GM21737 (cell line): ENCODE measurements around the gene REV3L.
A peak's percentile ranks its signal among the peaks of the same experiment; 100 is the strongest.
"Not testable (repeated sequence)": the region's sequence is repeated elsewhere in the genome, so short reads cannot be mapped to it uniquely, and the experiment has no call there.

Experiments
- ATAC-seq: cut with Tn5 transposase; IDR thresholded peaks from one replicate; pipeline ENCODE4 v1.9.1; 2021; ENCODE audit warnings: mild to moderate bottlenecking, moderate library complexity; ENCODE audit not compliant: unreplicated experiment

Gene REV3L, protein sequence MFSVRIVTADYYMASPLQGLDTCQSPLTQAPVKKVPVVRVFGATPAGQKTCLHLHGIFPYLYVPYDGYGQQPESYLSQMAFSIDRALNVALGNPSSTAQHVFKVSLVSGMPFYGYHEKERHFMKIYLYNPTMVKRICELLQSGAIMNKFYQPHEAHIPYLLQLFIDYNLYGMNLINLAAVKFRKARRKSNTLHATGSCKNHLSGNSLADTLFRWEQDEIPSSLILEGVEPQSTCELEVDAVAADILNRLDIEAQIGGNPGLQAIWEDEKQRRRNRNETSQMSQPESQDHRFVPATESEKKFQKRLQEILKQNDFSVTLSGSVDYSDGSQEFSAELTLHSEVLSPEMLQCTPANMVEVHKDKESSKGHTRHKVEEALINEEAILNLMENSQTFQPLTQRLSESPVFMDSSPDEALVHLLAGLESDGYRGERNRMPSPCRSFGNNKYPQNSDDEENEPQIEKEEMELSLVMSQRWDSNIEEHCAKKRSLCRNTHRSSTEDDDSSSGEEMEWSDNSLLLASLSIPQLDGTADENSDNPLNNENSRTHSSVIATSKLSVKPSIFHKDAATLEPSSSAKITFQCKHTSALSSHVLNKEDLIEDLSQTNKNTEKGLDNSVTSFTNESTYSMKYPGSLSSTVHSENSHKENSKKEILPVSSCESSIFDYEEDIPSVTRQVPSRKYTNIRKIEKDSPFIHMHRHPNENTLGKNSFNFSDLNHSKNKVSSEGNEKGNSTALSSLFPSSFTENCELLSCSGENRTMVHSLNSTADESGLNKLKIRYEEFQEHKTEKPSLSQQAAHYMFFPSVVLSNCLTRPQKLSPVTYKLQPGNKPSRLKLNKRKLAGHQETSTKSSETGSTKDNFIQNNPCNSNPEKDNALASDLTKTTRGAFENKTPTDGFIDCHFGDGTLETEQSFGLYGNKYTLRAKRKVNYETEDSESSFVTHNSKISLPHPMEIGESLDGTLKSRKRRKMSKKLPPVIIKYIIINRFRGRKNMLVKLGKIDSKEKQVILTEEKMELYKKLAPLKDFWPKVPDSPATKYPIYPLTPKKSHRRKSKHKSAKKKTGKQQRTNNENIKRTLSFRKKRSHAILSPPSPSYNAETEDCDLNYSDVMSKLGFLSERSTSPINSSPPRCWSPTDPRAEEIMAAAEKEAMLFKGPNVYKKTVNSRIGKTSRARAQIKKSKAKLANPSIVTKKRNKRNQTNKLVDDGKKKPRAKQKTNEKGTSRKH (N-terminal part only)

DNA sequence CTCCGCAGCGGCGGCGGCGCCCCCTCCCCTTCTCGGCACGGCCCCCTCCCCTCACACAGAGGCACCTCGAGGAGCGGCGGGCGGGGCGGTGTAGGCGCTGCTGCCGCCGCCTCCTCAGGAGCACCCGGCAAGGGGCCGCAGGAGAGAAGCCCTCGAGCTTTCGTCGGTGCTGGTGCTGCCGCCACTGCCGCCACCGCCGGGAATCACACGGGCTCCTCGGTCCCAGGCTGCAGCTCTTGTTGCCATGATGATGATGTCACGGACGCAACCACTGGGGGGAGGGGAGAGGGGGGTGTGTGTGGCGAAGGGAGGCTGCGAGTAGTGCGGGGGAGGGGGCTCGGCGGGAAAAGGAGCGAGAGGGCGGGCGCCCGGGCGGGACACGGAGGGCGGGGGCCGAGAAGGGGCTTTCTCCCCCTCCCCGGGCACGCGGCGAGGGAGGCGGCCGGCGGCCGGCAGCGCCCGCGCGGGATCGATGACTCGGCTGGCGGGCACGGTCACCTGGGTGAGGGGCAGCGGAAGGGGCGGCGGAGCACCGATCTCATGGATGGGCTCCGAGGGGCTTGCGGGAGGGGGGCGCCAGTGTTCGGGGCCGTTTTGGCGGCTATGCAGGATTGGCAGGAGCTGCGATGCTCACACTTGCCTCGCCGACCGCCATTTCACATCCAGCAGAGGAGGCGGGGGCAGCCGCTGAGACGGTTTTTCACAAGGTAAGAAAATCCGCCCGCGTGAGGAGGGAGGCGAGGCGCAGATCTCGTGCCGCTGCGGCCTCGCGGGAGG, at the start of gene REV3L:
Gene REV3L (minus strand): TSS at position 260 of the 777 bp plus-strand sequence. CDS start 330 bp downstream, outside the sequence.
- peak; percentile 29 for ATAC-seq

DNA sequence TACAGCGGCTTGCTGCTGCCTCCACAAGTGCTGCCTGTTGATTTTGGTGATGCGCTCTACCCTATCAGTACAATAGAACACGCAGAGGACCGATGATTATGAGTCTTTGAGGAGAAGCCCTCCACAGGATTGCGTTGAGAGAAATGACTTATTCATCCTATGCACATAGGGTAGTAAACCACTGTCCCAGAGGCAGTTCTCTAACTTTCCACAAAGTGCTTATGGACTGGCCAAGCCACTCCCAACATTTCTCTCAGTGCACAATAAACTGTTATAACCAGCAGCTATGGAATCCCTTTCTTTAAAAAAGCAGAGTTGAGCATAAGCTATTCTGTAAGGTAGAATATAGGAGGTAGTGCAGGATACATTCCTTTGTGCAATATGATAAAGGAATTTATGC, 48.2 kb upstream of the REV3L start:
- ATAC-seq = no peak

DNA sequence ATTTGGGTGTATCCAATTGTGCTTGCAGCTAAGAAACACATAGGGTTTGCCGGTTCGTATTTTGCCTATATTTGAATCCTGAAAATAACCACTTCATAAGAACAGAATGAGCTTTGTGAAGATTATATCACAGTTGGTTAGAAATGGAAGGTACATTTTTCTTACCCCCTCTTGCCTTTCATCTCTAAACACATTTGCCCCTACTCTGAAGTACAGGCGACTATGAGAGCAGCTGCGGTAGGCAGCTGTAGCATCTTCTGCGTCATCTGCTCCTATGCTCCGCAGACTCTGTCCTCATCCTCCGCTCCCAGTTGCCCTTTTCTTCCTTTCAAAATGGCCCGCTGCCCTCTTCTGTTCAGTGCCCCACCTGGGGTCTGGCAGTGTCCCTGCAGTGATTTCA, 47.6 kb upstream of the REV3L start:
- no peak for ATAC-seq

DNA sequence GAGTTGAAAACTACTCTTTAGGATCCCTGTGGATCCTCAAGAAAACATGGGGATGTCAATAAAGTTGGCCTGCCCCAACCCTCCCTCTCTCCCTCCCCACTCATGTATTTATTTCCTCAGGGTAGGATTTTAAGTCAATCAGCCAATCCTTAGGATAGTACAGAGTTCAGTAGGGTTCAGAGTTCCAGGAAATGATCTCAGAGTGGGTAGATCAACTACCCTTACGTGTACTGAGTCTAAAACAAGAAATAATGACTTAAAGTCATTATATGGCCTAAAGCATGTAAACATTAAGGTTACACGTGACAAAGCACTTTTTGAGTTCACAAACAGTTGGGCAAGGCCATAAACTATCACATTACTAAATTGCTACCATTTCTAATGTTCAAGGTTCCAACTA, 47.2 kb upstream of the REV3L start:
- ATAC-seq = no peak

DNA sequence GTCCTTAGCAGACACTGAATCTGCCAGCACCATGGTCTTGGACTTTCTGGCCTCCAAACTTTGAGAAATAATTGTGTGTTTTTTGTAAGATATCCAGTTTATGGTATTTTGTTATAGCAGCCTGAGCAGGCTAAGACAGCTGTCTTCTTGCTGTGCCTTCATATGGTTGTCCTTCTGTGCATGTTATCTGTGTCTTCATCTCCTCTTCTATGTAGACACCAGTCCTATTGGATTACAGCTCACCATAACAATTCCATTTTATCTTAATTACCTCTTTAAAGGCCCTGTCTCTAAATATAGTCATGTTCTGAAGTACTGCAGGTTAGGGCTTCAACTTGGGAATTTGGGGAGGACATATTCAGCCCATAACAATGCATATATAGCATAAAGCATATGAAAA, 44.3 kb upstream of the REV3L start:
- no peak for ATAC-seq

DNA sequence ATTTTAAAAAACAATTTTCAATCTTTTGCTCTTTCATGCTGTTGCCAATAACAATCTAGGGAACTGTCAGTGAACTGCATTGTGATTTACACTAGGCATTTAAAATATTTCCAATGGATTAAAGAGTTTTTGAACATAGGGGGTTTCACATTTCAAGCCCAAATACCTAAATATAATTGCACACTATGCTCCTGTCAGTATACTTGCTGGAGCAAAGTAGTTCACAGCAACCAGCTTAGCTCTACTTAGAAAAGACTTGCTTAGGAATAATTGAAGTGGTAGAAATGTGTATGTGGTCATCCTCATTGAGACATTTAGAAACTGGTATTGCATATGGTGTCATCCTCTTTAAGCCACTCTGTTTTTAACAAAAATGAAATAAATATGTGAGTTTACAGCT, 41.7 kb upstream of the REV3L start:
- ATAC-seq = no peak

DNA sequence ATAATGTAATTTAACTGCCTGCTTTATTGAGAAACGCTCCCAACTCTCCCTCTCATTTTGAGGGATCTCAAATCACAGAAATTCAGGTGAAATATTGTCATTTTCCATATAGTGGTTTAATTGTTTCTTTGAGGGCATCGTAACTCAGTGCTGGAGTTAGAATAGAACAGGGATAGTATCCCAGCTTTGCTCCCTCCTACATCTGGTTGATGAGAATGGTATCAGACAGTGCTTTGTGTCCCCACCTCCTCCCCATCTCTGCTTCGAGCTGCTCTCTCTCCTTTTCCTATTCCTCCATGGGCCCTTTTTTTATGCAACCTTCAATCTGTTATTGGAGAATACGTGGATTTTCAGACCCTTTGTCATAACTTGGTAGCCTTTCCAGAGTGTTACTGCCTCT, 41.2 kb upstream of the REV3L start:
- ATAC-seq = no peak

DNA sequence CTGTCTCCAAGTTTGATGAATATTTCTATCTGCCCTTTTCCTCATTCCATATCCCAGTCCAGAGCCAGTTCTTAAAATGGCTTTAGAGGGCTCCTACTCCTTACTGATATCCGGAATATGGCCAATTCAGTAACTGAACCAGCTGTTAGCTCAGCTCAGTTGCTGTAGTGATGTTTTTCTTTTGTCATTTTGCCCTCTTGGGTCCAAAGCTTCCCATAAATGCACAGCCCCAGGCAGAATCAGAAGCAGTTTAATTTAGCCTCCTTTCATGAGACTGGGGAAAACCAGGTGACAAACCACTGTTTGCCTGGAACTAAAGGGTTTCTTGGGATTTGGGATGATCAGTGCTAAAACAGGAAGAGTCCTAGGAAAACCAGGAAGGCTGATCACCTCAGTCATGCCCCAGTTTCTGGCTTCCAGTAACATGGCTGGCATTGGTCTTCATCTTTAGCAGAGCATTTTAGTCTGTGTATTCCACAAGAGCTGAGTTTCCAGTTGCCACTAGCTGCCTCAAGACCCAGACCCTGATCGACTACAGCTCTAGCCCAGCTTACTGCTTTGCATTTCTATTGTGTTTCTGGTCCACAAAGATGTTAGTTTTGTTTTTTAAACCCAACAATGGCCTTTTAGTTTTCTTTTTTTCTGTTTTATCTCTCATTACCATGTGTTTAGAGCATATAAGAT, 40.6 kb upstream of the REV3L start:
- ATAC-seq = no peak

DNA sequence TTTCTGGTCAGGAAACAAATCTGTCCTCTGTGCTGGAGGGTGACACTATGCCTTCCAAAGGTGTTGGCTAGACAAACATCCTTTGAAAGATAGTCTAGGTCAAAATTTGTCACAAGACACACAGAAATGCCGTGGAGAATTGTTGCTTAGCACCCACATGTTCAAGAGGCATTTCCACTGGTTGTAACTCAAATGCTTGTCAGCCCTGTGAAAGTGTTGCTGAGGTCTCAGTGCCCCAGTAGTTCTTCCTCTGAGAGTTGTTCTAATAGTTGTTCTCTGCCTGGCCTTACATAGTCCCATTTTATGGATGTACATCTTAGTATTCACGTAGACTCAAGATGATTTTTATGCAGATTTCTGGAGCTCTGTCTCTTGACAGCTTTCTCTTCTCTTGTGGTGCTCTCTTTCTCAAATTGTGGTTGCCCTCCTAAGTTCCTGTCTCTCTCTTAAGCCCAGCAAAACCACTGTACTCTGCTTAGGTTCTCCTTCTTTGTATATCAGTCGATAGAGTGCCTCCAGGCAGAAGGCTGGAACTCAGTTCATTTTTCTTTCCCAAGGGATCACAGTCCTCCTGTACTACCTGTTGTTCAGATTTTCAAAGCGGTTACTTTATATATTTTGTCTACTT, 39.5 kb upstream of the REV3L start:
- ATAC-seq = no peak

DNA sequence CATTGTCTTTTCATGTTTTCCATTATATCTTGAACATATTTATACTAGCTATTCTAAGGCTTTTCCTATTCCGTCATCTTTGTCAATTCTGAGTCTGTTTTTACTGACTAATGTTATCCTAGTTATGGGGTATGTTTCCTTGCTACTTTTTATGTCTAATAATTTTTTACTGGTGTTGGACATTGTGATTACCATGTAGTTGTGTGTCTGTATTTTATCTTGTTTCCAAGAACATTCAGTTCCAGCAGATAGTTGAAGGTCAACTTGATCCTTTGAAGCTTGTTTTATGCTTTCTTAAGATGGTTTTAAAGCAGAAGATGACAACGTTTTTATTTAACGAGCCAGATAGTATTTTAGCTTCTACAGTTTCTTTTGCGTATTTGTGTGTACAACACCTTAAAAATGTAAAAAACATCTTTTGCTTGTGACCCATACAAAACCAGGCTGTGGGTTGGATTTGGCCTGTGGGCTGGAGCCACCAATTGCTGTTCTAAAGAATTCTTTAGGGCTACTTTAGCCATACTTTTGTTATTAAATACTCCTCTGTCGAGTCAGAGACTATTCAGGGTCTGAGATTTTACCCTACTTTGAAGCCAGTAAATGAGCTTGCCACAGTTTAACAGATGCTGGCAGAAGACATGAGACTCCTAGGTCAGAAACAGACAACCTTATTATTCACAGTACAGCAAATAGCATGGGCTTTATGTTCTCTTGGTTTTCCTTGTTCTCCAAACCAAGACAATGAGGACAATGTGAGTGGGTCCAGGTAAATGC, 38.7 kb upstream of the REV3L start:
- no peak for ATAC-seq

DNA sequence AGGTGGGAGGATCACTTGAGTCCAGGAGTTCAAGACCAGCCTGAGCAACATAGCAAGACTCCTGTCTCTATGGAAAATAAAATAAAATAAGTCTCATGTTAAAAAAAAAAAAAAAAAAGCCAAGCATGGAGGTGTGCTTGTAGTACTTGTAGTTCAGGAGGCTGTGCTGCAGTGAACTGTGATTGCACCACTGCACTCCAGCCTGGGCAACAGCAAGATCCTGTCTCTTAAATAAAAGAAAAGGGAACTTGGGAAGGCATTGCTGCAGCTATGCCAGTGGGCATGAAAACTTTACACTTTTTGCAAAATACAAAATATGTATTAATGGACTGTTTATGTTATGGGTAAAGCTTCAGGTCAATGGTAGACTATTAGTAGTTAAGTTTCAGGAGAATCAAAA, 37.5 kb upstream of the REV3L start:
- ATAC-seq = no peak

DNA sequence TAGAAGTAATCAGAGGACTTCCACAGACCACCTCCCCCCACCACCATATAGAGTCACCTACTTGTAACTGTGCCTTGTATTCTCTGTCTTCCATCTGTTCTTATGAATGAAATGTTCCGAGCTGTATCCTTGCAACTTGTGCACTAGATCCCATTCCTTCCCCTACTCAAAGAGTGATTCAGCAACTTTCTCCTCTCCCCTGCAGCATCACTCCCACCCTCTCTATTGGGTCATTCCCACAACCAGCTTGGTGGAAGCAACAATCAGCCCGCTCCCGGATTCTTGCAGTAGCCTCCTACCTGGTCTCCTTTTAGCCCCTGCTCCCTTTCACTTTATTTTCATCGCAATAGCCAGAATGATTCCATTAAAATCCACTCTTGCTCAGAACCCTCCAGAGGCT, 34.9 kb upstream of the REV3L start:
- ATAC-seq = no peak

DNA sequence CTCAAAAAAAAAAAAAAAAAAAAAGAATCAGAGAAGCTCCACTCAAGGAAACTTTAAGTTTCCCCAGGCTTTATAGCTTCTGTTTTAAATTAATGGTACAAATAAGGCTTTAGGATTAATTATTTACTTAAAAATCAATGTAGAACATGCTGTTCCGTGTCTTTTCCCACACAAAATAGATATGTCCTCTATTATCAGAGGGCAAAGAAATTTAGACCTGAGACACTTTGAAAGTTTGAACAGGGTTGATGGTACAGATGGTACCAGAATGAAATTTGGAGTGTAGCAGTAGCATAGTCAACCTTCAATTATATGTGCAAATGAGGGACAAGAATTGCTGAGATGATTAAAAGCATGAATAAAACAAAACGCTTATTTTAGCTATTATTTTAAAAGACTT, 32.2 kb upstream of the REV3L start:
- ATAC-seq = no peak

DNA sequence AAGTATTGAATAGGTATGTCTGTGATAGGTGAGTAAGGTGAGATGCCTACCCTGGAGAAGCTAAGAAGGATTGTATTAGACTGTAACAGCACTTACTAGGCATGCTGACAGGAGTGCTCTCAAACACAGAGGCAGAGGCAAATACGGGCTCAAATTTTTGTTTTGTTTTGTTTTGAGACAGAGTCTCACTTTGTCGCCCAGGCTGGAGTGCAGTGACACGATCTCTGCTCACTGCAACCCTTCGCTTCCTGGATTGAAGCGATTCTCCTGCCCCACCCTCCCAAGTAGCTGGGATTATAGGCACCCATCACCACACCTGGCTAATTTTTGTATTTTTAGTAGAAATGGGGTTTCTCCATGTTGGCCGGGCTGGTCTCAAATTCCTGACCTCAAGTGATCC, 31.5 kb upstream of the REV3L start:
- not testable (repeated sequence) for ATAC-seq

DNA sequence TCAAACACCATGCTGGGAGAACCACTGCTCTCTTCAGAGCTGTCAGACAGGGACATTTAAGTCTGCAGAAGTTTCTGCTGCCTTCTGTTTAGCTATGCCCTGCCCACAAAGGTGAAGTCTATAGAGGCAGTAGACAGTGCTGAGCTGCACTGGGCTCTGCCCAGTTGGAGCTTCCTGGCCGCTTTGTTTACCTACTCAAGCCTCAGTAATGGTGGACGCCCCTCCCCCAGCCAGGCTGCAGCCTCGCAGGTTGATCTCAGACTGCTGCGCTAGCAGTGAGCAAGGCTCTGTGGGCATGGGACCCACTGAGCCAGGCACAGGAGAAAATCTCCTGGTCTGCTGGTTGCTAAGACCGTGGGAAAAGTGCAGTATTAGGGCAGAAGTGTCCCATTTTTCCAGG, 24.2 kb upstream of the REV3L start:
- not testable (repeated sequence) for ATAC-seq

DNA sequence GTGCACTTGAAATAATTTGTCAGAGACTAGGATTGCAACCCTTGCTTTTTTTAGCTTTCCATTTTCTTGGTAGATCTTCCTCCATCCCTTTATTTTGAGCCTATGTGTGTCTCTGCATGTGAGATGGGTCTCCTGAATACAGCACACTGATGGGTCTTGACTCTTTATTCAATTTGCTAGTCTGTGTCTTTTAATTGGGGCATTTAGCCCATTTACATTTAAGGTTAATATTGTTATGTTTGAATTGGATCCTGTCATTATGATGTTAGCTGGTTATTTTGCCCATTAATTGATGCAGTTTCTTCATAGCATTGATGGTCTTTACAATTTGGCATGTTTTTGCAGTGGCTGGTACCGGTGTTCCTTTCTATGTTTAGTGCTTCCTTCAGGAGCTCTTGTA, 22.5 kb upstream of the REV3L start:
- not testable (repeated sequence) for ATAC-seq

DNA sequence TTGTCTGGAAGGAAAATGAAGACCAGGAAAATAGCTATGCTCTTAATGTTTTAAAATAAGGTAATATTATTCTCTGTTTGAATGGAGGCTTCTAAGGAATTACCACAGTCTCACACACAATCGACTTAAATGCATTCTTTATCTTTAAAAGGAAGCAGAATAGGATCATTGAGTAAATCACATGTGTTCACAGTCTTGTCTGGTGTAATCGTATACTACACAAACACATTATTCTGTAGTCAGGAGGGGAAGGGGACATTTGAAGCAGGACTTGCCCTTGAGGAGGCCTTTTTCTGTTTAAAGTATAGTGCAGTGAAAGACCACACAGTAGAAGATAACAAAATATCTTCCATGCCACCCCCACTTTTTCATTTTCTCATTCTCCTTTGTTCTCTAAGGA, 20.6 kb upstream of the REV3L start:
- ATAC-seq = no peak

DNA sequence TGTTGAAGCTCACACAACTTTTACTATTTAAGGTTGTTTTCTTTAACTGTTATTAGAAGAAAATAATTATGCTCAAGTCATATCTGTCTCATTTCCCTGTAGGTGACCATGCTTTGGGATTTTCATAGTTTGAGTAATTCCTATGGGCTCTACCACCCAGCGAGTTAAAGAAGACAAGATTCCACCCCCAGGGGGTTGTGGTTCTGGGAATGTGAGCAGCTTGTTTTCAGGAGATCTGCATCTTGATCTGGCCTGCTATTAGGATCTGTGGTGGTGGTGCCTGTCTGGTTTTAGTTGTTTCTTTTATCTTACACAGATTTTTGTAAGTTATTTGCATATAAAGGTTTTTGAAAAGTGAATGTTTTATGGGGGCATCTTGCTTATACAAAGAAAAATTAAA, 20.2 kb upstream of the REV3L start:
- no peak for ATAC-seq

DNA sequence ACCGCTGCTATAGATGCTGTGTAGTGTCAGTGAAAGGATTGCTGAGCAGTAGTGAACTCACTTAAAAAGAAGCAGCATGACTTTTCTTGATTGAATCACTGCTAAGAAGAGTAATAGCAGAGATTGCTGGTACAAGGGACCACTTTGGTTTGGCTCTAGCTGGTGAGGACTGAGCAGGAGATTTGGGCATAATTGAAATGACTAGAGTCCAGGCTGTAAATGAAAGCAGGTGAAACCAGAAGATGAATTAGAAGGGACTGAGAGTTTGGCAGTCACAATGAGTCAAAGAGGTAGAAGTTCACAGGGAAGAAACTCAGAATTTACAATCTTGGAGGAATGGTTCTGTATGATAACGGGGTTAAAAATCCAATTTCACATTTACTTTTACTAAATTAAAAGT, 19.1 kb upstream of the REV3L start:
- no peak for ATAC-seq
